Mesothelial cell of epicardium (in vitro differentiated cells): ENCODE measurements around the gene HPCAL1. TPM values are rescaled to one million over a fixed set of nuclear protein-coding genes. Genes with fewer than 3 reads are reported as not detected.

Source experiments
- DNase-seq, 2 experiments: peaks; one replicate each; pipeline ENCODE4 v3.0.0; 2021; ENCODE audit warnings: low spot score in 2 of 2; ENCODE audit not compliant: unreplicated experiment in 2 of 2
- H3K27ac Mint-ChIP-seq: 2 replicates; pipeline ENCODE4 v1.8.0; 2021; ENCODE audit warnings: mixed read lengths
- H3K27me3 Mint-ChIP-seq: 2 replicates; pipeline ENCODE4 v1.8.0; 2021; ENCODE audit warnings: low read depth, mixed read lengths
- H3K36me3 Mint-ChIP-seq: 2 replicates; pipeline ENCODE4 v1.8.0; 2021; ENCODE audit warnings: mixed read lengths
- H3K4me1 Mint-ChIP-seq: 2 replicates; pipeline ENCODE4 v1.8.0; 2021; ENCODE audit warnings: mixed read lengths
- H3K4me3 Mint-ChIP-seq: 2 replicates; pipeline ENCODE4 v1.8.0; 2021; ENCODE audit warnings: mild to moderate bottlenecking, moderate library complexity, mixed read lengths
- H3K9me3 Mint-ChIP-seq: 2 replicates; pipeline ENCODE4 v1.8.0; 2021; ENCODE audit warnings: mixed read lengths
- CTCF ChIP-seq: fragments of 200-600 bp; sonication (generic); IDR thresholded peaks from one replicate; pipeline ENCODE4 v1.5.0; 2021; ENCODE audit warnings: antibody characterized with exemption; ENCODE audit not compliant: unreplicated experiment
- total RNA-seq: library from RNA; stranded (reverse); gene quantifications from 3 replicates; pipeline ENCODE4 v1.2.1, GENCODE V29; 2021

The HPCAL1 gene
- total RNA-seq, 1 donor from 2014 or later: 17.5 TPM

GRCh38 chr2:10276481-10277292, 26.0 kb upstream of the HPCAL1 start:
- Mint-ChIP-seq H3K4me1 (no peaks in the 10 kb centered on the region), H3K27me3 (no peaks in the 10 kb centered on the region), H3K36me3 (no peaks in the 10 kb centered on the region), H3K4me3 (no peak overlapping the region), H3K27ac (no peak overlapping the region), H3K9me3 (no peaks in the 10 kb centered on the region)
- TF ChIP-seq CTCF: no peak
- DNase-seq: no peak

- no peak for DNase-seq
- H3K27ac Mint-ChIP-seq: no peak overlapping the region
- H3K9me3 Mint-ChIP-seq: no peaks in the 10 kb centered on the region
- no peak for TF ChIP-seq CTCF
- H3K36me3 Mint-ChIP-seq: no peaks in the 10 kb centered on the region
- H3K4me1 Mint-ChIP-seq: no peaks in the 10 kb centered on the region
- H3K4me3 Mint-ChIP-seq: no peak overlapping the region
- H3K27me3 Mint-ChIP-seq: no peaks in the 10 kb centered on the region
These were observed 25.2 kb upstream of the HPCAL1 start for GRCh38 chr2:10277293-10278028.

GRCh38 chr2:10278029-10278762, 24.5 kb upstream of the HPCAL1 start:
- H3K36me3 Mint-ChIP-seq: no peaks in the 10 kb centered on the region
- no peak overlapping the region for H3K4me3 Mint-ChIP-seq
- TF ChIP-seq CTCF: no peak
- DNase-seq: no peak
- H3K27me3 Mint-ChIP-seq: no peaks in the 10 kb centered on the region
- no peaks in the 10 kb centered on the region for H3K4me1 Mint-ChIP-seq
- no peaks in the 10 kb centered on the region for H3K9me3 Mint-ChIP-seq
- H3K27ac Mint-ChIP-seq: no peak overlapping the region

- no peak overlapping the region for H3K4me3 Mint-ChIP-seq
- H3K27ac Mint-ChIP-seq: no peak overlapping the region
- H3K27me3 Mint-ChIP-seq: no peaks in the 10 kb centered on the region
- H3K9me3 Mint-ChIP-seq: no peaks in the 10 kb centered on the region
- no peaks in the 10 kb centered on the region for H3K36me3 Mint-ChIP-seq
- no peak for DNase-seq
- H3K4me1 Mint-ChIP-seq: no peaks in the 10 kb centered on the region
- TF ChIP-seq CTCF: no peak
These were observed 23.8 kb upstream of the HPCAL1 start for GRCh38 chr2:10278763-10279471.

GRCh38 chr2:10279472-10279870, 23.2 kb upstream of the HPCAL1 start:
- no peaks in the 10 kb centered on the region for H3K4me1 Mint-ChIP-seq
- H3K9me3 Mint-ChIP-seq: no peaks in the 10 kb centered on the region
- no peak for DNase-seq
- H3K27me3 Mint-ChIP-seq: no peaks in the 10 kb centered on the region
- no peak for TF ChIP-seq CTCF
- no peak overlapping the region for H3K4me3 Mint-ChIP-seq
- no peak overlapping the region for H3K27ac Mint-ChIP-seq
- H3K36me3 Mint-ChIP-seq: no peaks in the 10 kb centered on the region
